ENCODE results near the gene RPIA.

The RPIA gene

DNA sequence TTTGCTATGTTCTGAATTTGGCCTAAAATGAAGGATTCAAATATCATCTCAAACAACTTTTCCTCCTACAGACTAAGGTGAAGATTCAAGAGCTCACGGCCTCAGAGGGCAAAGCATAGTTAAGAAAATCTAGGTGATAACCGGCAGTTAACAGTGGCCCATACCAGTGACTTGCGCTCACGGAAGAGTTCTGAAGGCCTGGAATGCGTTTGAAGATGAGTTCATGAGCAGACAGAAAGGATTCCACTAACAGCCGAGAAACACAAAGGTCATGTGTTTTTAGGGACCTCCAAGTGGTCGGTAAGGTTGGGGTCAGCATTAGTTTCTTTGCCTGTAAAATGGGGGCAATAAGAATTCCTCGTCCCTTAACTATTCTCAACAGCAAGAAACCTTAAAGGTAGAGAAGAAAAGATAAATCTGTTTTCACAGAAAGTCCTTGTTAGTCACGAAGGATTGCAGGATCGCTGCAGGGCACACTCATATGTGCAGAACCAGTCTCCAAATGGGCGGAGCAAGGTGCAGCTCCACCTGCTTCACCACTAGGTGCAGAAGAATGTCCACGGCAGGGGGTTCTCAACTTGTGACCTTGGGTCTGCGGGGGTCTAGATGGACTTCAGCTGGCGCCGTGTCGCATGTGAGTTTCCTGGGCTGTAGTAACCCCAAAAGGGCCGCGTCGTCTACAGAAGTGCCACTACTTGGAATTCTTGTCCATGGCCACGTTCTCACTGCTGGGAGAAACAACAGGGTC lies 708 bp upstream of the RPIA start:
- TF ChIP-seq, protein P1, sequence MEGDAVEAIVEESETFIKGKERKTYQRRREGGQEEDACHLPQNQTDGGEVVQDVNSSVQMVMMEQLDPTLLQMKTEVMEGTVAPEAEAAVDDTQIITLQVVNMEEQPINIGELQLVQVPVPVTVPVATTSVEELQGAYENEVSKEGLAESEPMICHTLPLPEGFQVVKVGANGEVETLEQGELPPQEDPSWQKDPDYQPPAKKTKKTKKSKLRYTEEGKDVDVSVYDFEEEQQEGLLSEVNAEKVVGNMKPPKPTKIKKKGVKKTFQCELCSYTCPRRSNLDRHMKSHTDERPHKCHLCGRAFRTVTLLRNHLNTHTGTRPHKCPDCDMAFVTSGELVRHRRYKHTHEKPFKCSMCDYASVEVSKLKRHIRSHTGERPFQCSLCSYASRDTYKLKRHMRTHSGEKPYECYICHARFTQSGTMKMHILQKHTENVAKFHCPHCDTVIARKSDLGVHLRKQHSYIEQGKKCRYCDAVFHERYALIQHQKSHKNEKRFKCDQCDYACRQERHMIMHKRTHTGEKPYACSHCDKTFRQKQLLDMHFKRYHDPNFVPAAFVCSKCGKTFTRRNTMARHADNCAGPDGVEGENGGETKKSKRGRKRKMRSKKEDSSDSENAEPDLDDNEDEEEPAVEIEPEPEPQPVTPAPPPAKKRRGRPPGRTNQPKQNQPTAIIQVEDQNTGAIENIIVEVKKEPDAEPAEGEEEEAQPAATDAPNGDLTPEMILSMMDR (IDR thresholded peaks at IDR 0.05; ENCODE audit: low read depth, low read length, poor library complexity, severe bottlenecking), result peak; percentile 10
- TF ChIP-seq EZH2phosphoT487 (IDR thresholded peaks at IDR 0.05; ENCODE audit: borderline replicate concordance, low read length), result no peak
- peaks cover 56% of the 10 kb centered on the region for H3K79me2 ChIP-seq (ENCODE audit: control insufficient read depth, low read length)
- no peaks in the 10 kb centered on the region for H3K9me2 ChIP-seq (replicated peaks; ENCODE audit: control insufficient read depth, low read length)
- H3F3A ChIP-seq (ENCODE audit: control insufficient read depth, insufficient read depth), result no peaks in the 10 kb centered on the region
- no peaks in the 10 kb centered on the region for H3K27me3 ChIP-seq (ENCODE audit: control insufficient read depth, low read length)
- peak overlapping the region; percentile 84 for H3K4me2 ChIP-seq (ENCODE audit: low read length)
- H3K4me3 ChIP-seq (ENCODE audit: low read length), result peak overlapping the region; percentile 88
- 0 out of 2 replicates have a peak, but pooled peaks cover 2% of the 10 kb centered on the region for H3K36me3 ChIP-seq (ENCODE audit: control insufficient read depth, low read length)
- no peaks in the 10 kb centered on the region for H4K20me1 ChIP-seq (ENCODE audit: control insufficient read depth, insufficient read depth, low read depth, low read length)
- peak overlapping the region; percentile 38; the same call in 1 of the 2 replicates for H3K27ac ChIP-seq (ENCODE audit: low read depth, low read length)
- peaks cover 22% of the 10 kb centered on the region; the same call in 1 of the 2 replicates for H3K9me3 ChIP-seq (ENCODE audit: control insufficient read depth, insufficient read depth, low read length)
- peaks cover 41% of the 10 kb centered on the region for H3K4me1 ChIP-seq (ENCODE audit: control insufficient read depth, low read length)

DNA sequence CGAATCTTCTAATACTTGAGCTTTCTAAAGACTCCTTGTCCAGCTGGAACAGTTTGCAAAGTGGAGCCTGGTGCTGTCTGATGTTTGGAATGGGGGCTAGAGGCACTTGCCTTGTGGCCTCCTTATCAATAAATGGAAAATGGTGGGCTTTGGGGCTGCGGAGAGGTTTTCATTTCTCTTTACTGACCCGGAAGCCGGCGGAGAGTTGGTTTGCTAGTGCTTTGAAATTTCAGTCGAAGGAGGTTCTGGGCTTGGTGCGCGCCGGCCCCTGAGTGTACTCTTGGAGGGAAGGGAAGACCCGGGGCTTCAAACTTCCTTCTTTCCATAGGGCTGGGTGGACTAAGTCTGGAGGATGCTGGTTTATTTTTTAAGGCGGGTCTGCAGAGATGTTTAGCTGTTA lies 714 bp downstream of the RPIA start:
- no peaks in the 10 kb centered on the region for H4K20me1 ChIP-seq (ENCODE audit: control insufficient read depth, insufficient read depth, low read depth, low read length)
- peaks cover 14% of the 10 kb centered on the region; the same call in 1 of the 2 replicates for H3K9me3 ChIP-seq (ENCODE audit: control insufficient read depth, insufficient read depth, low read length)
- H3K4me2 ChIP-seq (ENCODE audit: low read length), result peak overlapping the region; percentile 95
- 0 out of 2 replicates have a peak overlapping the region, but pooled peaks have one; percentile 18 for H3K27ac ChIP-seq (ENCODE audit: low read depth, low read length)
- TF ChIP-seq, protein P1 (IDR thresholded peaks at IDR 0.05; ENCODE audit: low read depth, low read length, poor library complexity, severe bottlenecking), result no peak
- no peak for TF ChIP-seq EZH2phosphoT487 (IDR thresholded peaks at IDR 0.05; ENCODE audit: borderline replicate concordance, low read length)
- no peaks in the 10 kb centered on the region for H3K9me2 ChIP-seq (replicated peaks; ENCODE audit: control insufficient read depth, low read length)
- H3F3A ChIP-seq (ENCODE audit: control insufficient read depth, insufficient read depth), result no peaks in the 10 kb centered on the region
- peak overlapping the region; percentile 88 for H3K4me3 ChIP-seq (ENCODE audit: low read length)
- peaks cover 38% of the 10 kb centered on the region for H3K4me1 ChIP-seq (ENCODE audit: control insufficient read depth, low read length)
- H3K36me3 ChIP-seq (ENCODE audit: control insufficient read depth, low read length), result 0 out of 2 replicates have a peak, but pooled peaks cover under 1% of the 10 kb centered on the region
- H3K79me2 ChIP-seq (ENCODE audit: control insufficient read depth, low read length), result peaks cover 68% of the 10 kb centered on the region
- no peaks in the 10 kb centered on the region for H3K27me3 ChIP-seq (ENCODE audit: control insufficient read depth, low read length)

DNA sequence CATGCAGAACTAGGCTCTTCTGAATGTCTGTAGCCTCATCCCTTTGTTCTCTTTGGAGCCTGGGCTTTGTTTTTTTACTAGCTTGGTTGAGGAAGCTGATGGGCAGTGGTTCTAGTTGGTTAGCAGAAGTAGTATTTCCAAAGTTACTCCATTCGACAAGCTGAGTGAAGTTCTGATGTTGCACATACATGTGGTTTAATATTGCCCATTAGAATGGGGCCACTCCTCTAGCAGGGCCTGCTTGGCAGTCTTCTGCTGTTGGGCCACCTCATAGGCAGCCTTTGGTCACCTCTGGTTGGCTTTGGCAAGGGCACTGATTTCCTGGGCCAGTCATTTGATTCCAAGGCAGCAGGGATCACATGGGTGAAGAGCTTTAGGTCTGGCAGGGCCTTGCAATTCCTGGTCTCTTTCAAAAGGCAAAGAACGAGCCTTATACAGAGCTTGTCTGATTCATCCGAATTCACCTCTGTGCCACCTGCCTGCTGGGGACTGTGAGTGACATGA lies 2.5 kb downstream of the RPIA start:
- H3F3A ChIP-seq (ENCODE audit: control insufficient read depth, insufficient read depth), result no peaks in the 10 kb centered on the region
- no peaks in the 10 kb centered on the region for H3K9me2 ChIP-seq (replicated peaks; ENCODE audit: control insufficient read depth, low read length)
- peaks cover 12% of the 10 kb centered on the region; the same call in 1 of the 2 replicates for H3K9me3 ChIP-seq (ENCODE audit: control insufficient read depth, insufficient read depth, low read length)
- H3K27me3 ChIP-seq (ENCODE audit: control insufficient read depth, low read length), result no peaks in the 10 kb centered on the region
- TF ChIP-seq EZH2phosphoT487 (IDR thresholded peaks at IDR 0.05; ENCODE audit: borderline replicate concordance, low read length), result no peak
- TF ChIP-seq, protein P1 (IDR thresholded peaks at IDR 0.05; ENCODE audit: low read depth, low read length, poor library complexity, severe bottlenecking), result no peak
- peaks cover 8% of the 10 kb centered on the region for H3K36me3 ChIP-seq (ENCODE audit: control insufficient read depth, low read length)
- H3K79me2 ChIP-seq (ENCODE audit: control insufficient read depth, low read length), result peaks cover 86% of the 10 kb centered on the region
- H3K4me3 ChIP-seq (ENCODE audit: low read length), result no peak overlapping the region
- peaks cover 30% of the 10 kb centered on the region for H3K4me1 ChIP-seq (ENCODE audit: control insufficient read depth, low read length)
- no peaks in the 10 kb centered on the region for H4K20me1 ChIP-seq (ENCODE audit: control insufficient read depth, insufficient read depth, low read depth, low read length)
- H3K4me2 ChIP-seq (ENCODE audit: low read length), result no peak overlapping the region
- H3K27ac ChIP-seq (ENCODE audit: low read depth, low read length), result no peak overlapping the region
